DOHH2 (cell line): ENCODE measurements around the gene OPN3.

Source experiments
- H3F3A ChIP-seq: fragments of 200-600 bp; sonication (generic), shearing (Covaris generic); 2 replicates; pipeline ENCODE4 v1.6.0; 2016; ENCODE audit warnings: antibody characterized with exemption, mild to moderate bottlenecking; ENCODE audit not compliant: control insufficient read depth, insufficient read depth
- H3K27ac ChIP-seq: fragments of 200-600 bp; sonication (generic); 2 replicates; pipeline ENCODE4 v1.5.1; 2014; ENCODE audit warnings: low read depth, mild to moderate bottlenecking, low read length, moderate library complexity
- H3K27me3 ChIP-seq: fragments of 200-600 bp; sonication (generic); 2 replicates; pipeline ENCODE4 v1.6.1; 2014; ENCODE audit warnings: mild to moderate bottlenecking, low read length, mixed read lengths; ENCODE audit not compliant: control insufficient read depth
- H3K36me3 ChIP-seq: fragments of 200-600 bp; sonication (generic); 2 replicates; pipeline ENCODE4 v1.6.1; 2014; ENCODE audit warnings: mild to moderate bottlenecking, low read length, moderate library complexity, mixed read lengths; ENCODE audit not compliant: control insufficient read depth
- H3K4me1 ChIP-seq: fragments of 200-600 bp; sonication (generic); 2 replicates; pipeline ENCODE4 v1.6.1; 2014; ENCODE audit warnings: mild to moderate bottlenecking, low read length, mixed read lengths; ENCODE audit not compliant: control insufficient read depth
- H3K4me2 ChIP-seq: fragments of 200-600 bp; sonication (generic); 2 replicates; pipeline ENCODE4 v1.6.0; 2014; ENCODE audit warnings: mild to moderate bottlenecking, low read length, moderate library complexity
- H3K4me3 ChIP-seq: fragments of 200-600 bp; sonication (generic); 2 replicates; pipeline ENCODE4 v1.5.1; 2014; ENCODE audit warnings: mild to moderate bottlenecking, low read length, mixed read lengths
- H3K79me2 ChIP-seq: fragments of 200-600 bp; sonication (generic); 2 replicates; pipeline ENCODE4 v1.6.1; 2014; ENCODE audit warnings: mild to moderate bottlenecking, low read length, mixed read lengths; ENCODE audit not compliant: control insufficient read depth
- H3K9me2 ChIP-seq: fragments of 200-600 bp; sonication (generic); replicated peaks from 2 replicates; pipeline ENCODE4 v1.6.1; 2014; ENCODE audit warnings: mild to moderate bottlenecking, low read length, mixed read lengths; ENCODE audit not compliant: control insufficient read depth
- H3K9me3 ChIP-seq: fragments of 200-600 bp; sonication (generic); 2 replicates; pipeline ENCODE4 v1.6.1; 2014; ENCODE audit warnings: antibody characterized with exemption, low read length, mixed read lengths; ENCODE audit not compliant: control insufficient read depth, insufficient read depth
- H4K20me1 ChIP-seq: fragments of 200-600 bp; sonication (generic); 2 replicates; pipeline ENCODE4 v1.6.0; 2014; ENCODE audit warnings: low read depth, mild to moderate bottlenecking, antibody characterized with exemption, low read length, moderate library complexity; ENCODE audit not compliant: control insufficient read depth, insufficient read depth
- CTCF ChIP-seq: fragments of 200-600 bp; sonication (generic); IDR thresholded peaks from one replicate; pipeline ENCODE4 v1.5.1; 2014; ENCODE audit warnings: antibody characterized with exemption, mild to moderate bottlenecking, low read depth, low read length; ENCODE audit not compliant: poor library complexity, severe bottlenecking
- EZH2phosphoT487 ChIP-seq: fragments of 200-600 bp; sonication (generic); IDR thresholded peaks from 2 replicates; pipeline ENCODE4 v1.6.1; 2017; ENCODE audit warnings: borderline replicate concordance, mild to moderate bottlenecking, antibody characterized with exemption, low read length, moderate library complexity, mixed read lengths

The OPN3 gene

GRCh38 chr1:241557031-241557430 lies 83.1 kb downstream of the OPN3 start:
- no peaks in the 10 kb centered on the region for H3K9me2 ChIP-seq
- TF ChIP-seq CTCF: no peak
- no peak for TF ChIP-seq EZH2phosphoT487
- 0 out of 2 replicates have a peak, but pooled peaks cover 2% of the 10 kb centered on the region for H3F3A ChIP-seq
- H3K27me3 ChIP-seq: no peaks in the 10 kb centered on the region
- peaks cover 23% of the 10 kb centered on the region for H3K4me1 ChIP-seq
- H3K9me3 ChIP-seq: no peaks in the 10 kb centered on the region
- no peaks in the 10 kb centered on the region for H3K79me2 ChIP-seq
- H3K36me3 ChIP-seq: peaks cover 31% of the 10 kb centered on the region
- no peak overlapping the region for H3K27ac ChIP-seq
- no peak overlapping the region for H3K4me3 ChIP-seq
- no peak overlapping the region for H3K4me2 ChIP-seq
- no peaks in the 10 kb centered on the region for H4K20me1 ChIP-seq

GRCh38 chr1:241555526-241555925 lies 84.6 kb downstream of the OPN3 start:
- peaks cover 26% of the 10 kb centered on the region for H3K36me3 ChIP-seq
- H3K27ac ChIP-seq: no peak overlapping the region
- H3F3A ChIP-seq: 0 out of 2 replicates have a peak, but pooled peaks cover 4% of the 10 kb centered on the region
- no peak for TF ChIP-seq CTCF
- no peak for TF ChIP-seq EZH2phosphoT487
- H3K79me2 ChIP-seq: no peaks in the 10 kb centered on the region
- peaks cover 38% of the 10 kb centered on the region for H3K4me1 ChIP-seq
- no peak overlapping the region for H3K4me3 ChIP-seq
- no peaks in the 10 kb centered on the region for H3K9me2 ChIP-seq
- no peaks in the 10 kb centered on the region for H3K9me3 ChIP-seq
- no peaks in the 10 kb centered on the region for H4K20me1 ChIP-seq
- no peak overlapping the region for H3K4me2 ChIP-seq
- H3K27me3 ChIP-seq: no peaks in the 10 kb centered on the region

GRCh38 chr1:241553886-241554592 lies 86.1 kb downstream of the OPN3 start:
- peaks cover 47% of the 10 kb centered on the region for H3K4me1 ChIP-seq
- H3K9me2 ChIP-seq: no peaks in the 10 kb centered on the region
- no peak overlapping the region for H3K4me2 ChIP-seq
- no peaks in the 10 kb centered on the region for H3K9me3 ChIP-seq
- H3K27me3 ChIP-seq: no peaks in the 10 kb centered on the region
- H3K27ac ChIP-seq: no peak overlapping the region
- no peak for TF ChIP-seq EZH2phosphoT487
- no peak for TF ChIP-seq CTCF
- H3K36me3 ChIP-seq: peaks cover 33% of the 10 kb centered on the region
- peaks cover 8% of the 10 kb centered on the region; the same call in 1 of the 2 replicates for H3F3A ChIP-seq
- no peaks in the 10 kb centered on the region for H4K20me1 ChIP-seq
- no peak overlapping the region for H3K4me3 ChIP-seq
- no peaks in the 10 kb centered on the region for H3K79me2 ChIP-seq
